K562 (cell line): ENCODE results near the gene TESK2. TPM values are rescaled to one million over a fixed set of nuclear protein-coding genes. Genes with fewer than 3 reads are reported as not detected.

ENCODE experiments used
- ARID3B ChIP-seq: fragments of 250-450 bp; sonication (Bioruptor Pico); IDR thresholded peaks from 2 replicates; pipeline ENCODE4 v1.4.0; 2020; ENCODE audit warnings: borderline replicate concordance
- BRCA1 ChIP-seq, 2 experiments: fragments of 450-650 bp in 1 of 2; sonication (generic) in 1 of 2; formaldehyde crosslinking in 1 of 2; IDR thresholded peaks; 2 replicates each; pipeline versions ENCODE4 v1.5.0 to v1.6.1; 2017 to 2020; ENCODE audit warnings: mild to moderate bottlenecking in 1 of 2, missing genetic modification reagents in 1 of 2
- C11orf30 ChIP-seq: fragments of 450-650 bp; IDR thresholded peaks from 2 replicates; pipeline ENCODE4 v1.6.1; 2016; ENCODE audit warnings: low read depth, mild to moderate bottlenecking
- ESRRB ChIP-seq: fragments of 250-450 bp; sonication (Bioruptor Pico); IDR thresholded peaks from 2 replicates; pipeline ENCODE4 v1.5.0; 2020; ENCODE audit warnings: mild to moderate bottlenecking, moderate library complexity, borderline replicate concordance
- FOXK2 ChIP-seq, 2 experiments: fragments of 450-650 bp; IDR thresholded peaks in 1 of 2; conservative IDR thresholded peaks in 1 of 2; 2 replicates each; pipeline ENCODE4 v1.6.1; 2016; ENCODE audit warnings: low read depth in 2 of 2, mild to moderate bottlenecking in 1 of 2
- GTF2F1 ChIP-seq: IDR thresholded peaks from 2 replicates; pipeline ENCODE4 v1.6.1; 2011; ENCODE audit warnings: low read depth, low read length, improper control_type of control experiment
- HCFC1 ChIP-seq: IDR thresholded peaks from 2 replicates; pipeline ENCODE4 v1.6.1; 2012; ENCODE audit warnings: low read depth, low read length, improper control_type of control experiment
- IRF1 ChIP-seq: sonication (generic); formaldehyde crosslinking; IDR thresholded peaks from 2 replicates; pipeline ENCODE4 v1.8.0; 2022; ENCODE audit warnings: missing genetic modification reagents, mild to moderate bottlenecking, borderline replicate concordance
- KLF16 ChIP-seq: IDR thresholded peaks from 2 replicates; pipeline ENCODE4 v1.6.1; 2016; ENCODE audit warnings: antibody characterized with exemption
- POLR2H ChIP-seq: IDR thresholded peaks from 2 replicates; pipeline ENCODE4 v1.6.1; 2016; ENCODE audit warnings: missing genetic modification characterization, low read depth, mild to moderate bottlenecking, control low read depth, missing compliant biosample characterization, moderate library complexity
- RCOR1 ChIP-seq, 2 experiments: IDR thresholded peaks; 2 replicates each; pipeline ENCODE4 v1.6.1; 2012; ENCODE audit warnings: low read depth in 2 of 2, low read length in 2 of 2, borderline replicate concordance in 1 of 2, improper control_type of control experiment in 1 of 2
- TBP ChIP-seq: optimal IDR thresholded peaks from 2 replicates; pipeline ENCODE3; 2011; ENCODE audit warnings: low read depth, low read length, improper control_type of control experiment
- TEAD2 ChIP-seq: fragments of 450-650 bp; IDR thresholded peaks from 2 replicates; pipeline ENCODE4 v1.6.1; 2016; ENCODE audit warnings: missing genetic modification characterization, control low read depth, missing compliant biosample characterization
- TEAD4 ChIP-seq, 2 experiments: sonication (generic) in 1 of 2; formaldehyde crosslinking in 1 of 2; IDR thresholded peaks; 2 replicates each; pipeline versions ENCODE4 v1.6.1 to v1.8.0; 2012 to 2022; ENCODE audit warnings: borderline replicate concordance in 1 of 2, inconsistent platforms in 1 of 2, low read length in 1 of 2, mild to moderate bottlenecking in 1 of 2, missing genetic modification reagents in 1 of 2
- ZKSCAN1 ChIP-seq: fragments of 150-350 bp; IDR thresholded peaks from 2 replicates; pipeline ENCODE4 v1.6.1; 2016; ENCODE audit warnings: low read depth, low read length
- ZNF197 ChIP-seq: fragments of 200-800 bp; sonication (Bioruptor generic); IDR thresholded peaks from 2 replicates; pipeline ENCODE4 v1.6.1; 2016; ENCODE audit warnings: low read depth, missing genetic modification characterization, missing compliant biosample characterization
- ZNF282 ChIP-seq: sonication (generic); formaldehyde crosslinking; IDR thresholded peaks from 2 replicates; pipeline ENCODE4 v1.8.1; 2023; ENCODE audit warnings: missing genetic modification reagents
- ZNF347 ChIP-seq: fragments of 450-650 bp; formaldehyde crosslinking; IDR thresholded peaks from 2 replicates; pipeline ENCODE4 v1.4.0; 2020; ENCODE audit warnings: low read depth, mild to moderate bottlenecking, moderate library complexity
- ZNF384 ChIP-seq: IDR thresholded peaks from 2 replicates; pipeline ENCODE4 v1.6.1; 2012; ENCODE audit warnings: low read depth, low read length, improper control_type of control experiment
- ZNF766 ChIP-seq: fragments of 200-800 bp; sonication (Bioruptor generic); conservative IDR thresholded peaks from 2 replicates; pipeline ENCODE4 v1.6.1; 2016; ENCODE audit warnings: missing genetic modification characterization, missing compliant biosample characterization
- polyA plus RNA-seq, 8 experiments: library from polyadenylated mRNA; depleted of rRNA in 4 of 8; stranded (reverse) in 5 of 8; unstranded in 3 of 8; fragments of >200 nt; fragmentation: Nextera tagmentation in 2 of 8; fragmentation: Illumina TruSeq in 1 of 8; extraction: Ambion mirVana in 2 of 8; extraction: Trizol in 1 of 8; gene quantifications; 2 replicates each; pipeline versions ENCODE4 v1.2.1 to v1.2.3, GENCODE V29; 2011 to 2014; ENCODE audit warnings: inconsistent platforms in 1 of 8, missing spikeins in 1 of 8
- total RNA-seq, 7 experiments: library from RNA; depleted of rRNA in 6 of 7; stranded (reverse); fragments of >200 nt in 6 of 7; fragmentation: Illumina TruSeq in 2 of 7; extraction: Trizol in 2 of 7; gene quantifications; 2 replicates each; pipeline versions ENCODE4 v1.2.1 to v1.2.3, GENCODE V29; 2011 to 2021; ENCODE audit warnings: low replicate concordance in 1 of 7
- TF ChIP-seq, protein P1 (sequence below): fragments of 450-650 bp; formaldehyde crosslinking; IDR thresholded peaks from 2 replicates; pipeline ENCODE4 v1.4.0; 2022; ENCODE audit warnings: missing genetic modification characterization
- TF ChIP-seq, protein P2 (sequence below): fragments of 450-650 bp; IDR thresholded peaks from 2 replicates; pipeline ENCODE4 v1.6.1; 2016; ENCODE audit warnings: antibody characterized with exemption

The TESK2 gene
- total and polyA plus RNA-seq, 9 of the 15 experiments (the other 6 are each of a cell fraction or from before 2014, with no cell fraction given): 1.6 to 5.3 (median 3.7) TPM

- no peak for TF ChIP-seq IRF1
- TF ChIP-seq, protein P1, sequence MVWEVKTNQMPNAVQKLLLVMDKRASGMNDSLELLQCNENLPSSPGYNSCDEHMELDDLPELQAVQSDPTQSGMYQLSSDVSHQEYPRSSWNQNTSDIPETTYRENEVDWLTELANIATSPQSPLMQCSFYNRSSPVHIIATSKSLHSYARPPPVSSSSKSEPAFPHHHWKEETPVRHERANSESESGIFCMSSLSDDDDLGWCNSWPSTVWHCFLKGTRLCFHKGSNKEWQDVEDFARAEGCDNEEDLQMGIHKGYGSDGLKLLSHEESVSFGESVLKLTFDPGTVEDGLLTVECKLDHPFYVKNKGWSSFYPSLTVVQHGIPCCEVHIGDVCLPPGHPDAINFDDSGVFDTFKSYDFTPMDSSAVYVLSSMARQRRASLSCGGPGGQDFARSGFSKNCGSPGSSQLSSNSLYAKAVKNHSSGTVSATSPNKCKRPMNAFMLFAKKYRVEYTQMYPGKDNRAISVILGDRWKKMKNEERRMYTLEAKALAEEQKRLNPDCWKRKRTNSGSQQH (CRISPR knock-in tag): peak; percentile 30; the same call in 1 of the 2 replicates
- TF ChIP-seq ESRRB (CRISPR knock-in tag): no peak
- TF ChIP-seq POLR2H (tag): no peak
- peak; percentile 17 for TF ChIP-seq TBP
- no peak for TF ChIP-seq TEAD2 (tag)
- 0 out of 4 replicates have a peak, but pooled peaks of 1 of the 2 experiments have one; percentile 22 for TF ChIP-seq FOXK2 (conservative IDR thresholded peaks at IDR 0.05 in 1 of 2, IDR thresholded peaks at IDR 0.05 in 1 of 2; ENCODE audit: low read depth in 2 of 2)
- peak; percentile 47; the same call in 1 of the 2 replicates for TF ChIP-seq TEAD4 (IDR thresholded peaks at IDR 0.05; ENCODE audit: low read length)
- no peak for TF ChIP-seq TEAD4 (CRISPR knock-in tag; IDR thresholded peaks at IDR 0.05; ENCODE audit: borderline replicate concordance)
- no peak for TF ChIP-seq ZNF197 (CRISPR knock-in tag)
- TF ChIP-seq BRCA1 (IDR thresholded peaks at IDR 0.05): no peak
- TF ChIP-seq BRCA1 (CRISPR knock-in tag; IDR thresholded peaks at IDR 0.05): no peak
- TF ChIP-seq ZNF766 (CRISPR knock-in tag): no peak; the same call in 1 of the 2 replicates
- TF ChIP-seq C11orf30: no peak
- TF ChIP-seq ARID3B: no peak
- TF ChIP-seq RCOR1 (IDR thresholded peaks at IDR 0.05; ENCODE audit: borderline replicate concordance in 1 of 2, low read depth in 2 of 2, low read length in 2 of 2): peak in 1 of 2 experiments; percentile 80; a peak in 2 of 4 replicates
- TF ChIP-seq ZNF347 (CRISPR knock-in tag): no peak
- no peak for TF ChIP-seq ZNF282 (CRISPR knock-in tag)
- no peak for TF ChIP-seq HCFC1
- TF ChIP-seq ZKSCAN1: 0 out of 2 replicates have a peak, but pooled peaks have one; percentile 51
- TF ChIP-seq, protein P2, sequence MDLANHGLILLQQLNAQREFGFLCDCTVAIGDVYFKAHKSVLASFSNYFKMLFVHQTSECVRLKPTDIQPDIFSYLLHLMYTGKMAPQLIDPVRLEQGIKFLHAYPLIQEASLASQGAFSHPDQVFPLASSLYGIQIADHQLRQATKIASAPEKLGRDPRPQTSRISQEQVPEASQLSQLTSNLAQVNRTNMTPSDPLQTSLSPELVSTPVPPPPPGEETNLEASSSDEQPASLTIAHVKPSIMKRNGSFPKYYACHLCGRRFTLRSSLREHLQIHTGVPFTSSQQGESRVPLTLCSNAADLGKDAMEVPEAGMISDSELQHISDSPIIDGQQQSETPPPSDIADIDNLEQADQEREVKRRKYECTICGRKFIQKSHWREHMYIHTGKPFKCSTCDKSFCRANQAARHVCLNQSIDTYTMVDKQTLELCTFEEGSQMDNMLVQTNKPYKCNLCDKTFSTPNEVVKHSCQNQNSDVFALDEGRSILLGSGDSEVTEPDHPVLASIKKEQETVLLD: no peak
- no peak for TF ChIP-seq GTF2F1
- peak; percentile 54 for TF ChIP-seq ZNF384
- 0 out of 2 replicates have a peak, but pooled peaks have one; percentile 30 for TF ChIP-seq KLF16
Observed at GRCh38 chr1:45512641-45513054, 21.7 kb upstream of the TESK2 start (continued).
